HepG2 (cell line): Measurements from ENCODE around the gene FTCD. TPM values are rescaled to one million over a fixed set of nuclear protein-coding genes. Genes with fewer than 3 reads are reported as not detected.

Experiments used
- ATAC-seq: fragments of 200-7000 bp; cut with Tn5 transposase; 3 replicates; pipeline ENCODE4 v1.9.1; 2020; ENCODE audit warnings: mild to moderate bottlenecking, moderate library complexity
- BruUV-seq: library from RNA; stranded (reverse); fragments of 400-500 nt; replicated peaks from 2 replicates; lab custom pipeline; 2021; lab: Mats Ljungman, UMichigan
- CTCF ChIA-PET: fragments of 300-600 bp; formaldehyde crosslinking; extraction: SDS; loops from one replicate; lab custom pipeline; 2021; ENCODE audit warnings: low total read pairs, inconsistent platforms, low intra/inter-chr PET ratio; lab: Yijun Ruan, JAX
- POLR2A ChIA-PET: fragments of 350-600 bp; sonication (Branson Sonifier 250); formaldehyde crosslinking; loops from one replicate; lab custom pipeline; 2020; ENCODE audit warnings: antibody characterized with exemption, inconsistent platforms; lab: Yijun Ruan, JAX
- DNase-seq: peaks from one replicate; pipeline ENCODE4 v3.0.0-alpha.2; 2015; ENCODE audit warnings: low spot score
- FAIRE-seq: peaks from 3 replicates; lab custom pipeline; 2011; peaks lifted over from hg19 to GRCh38; lab: Jason Lieb, UNC
- H2AFZ ChIP-seq: one replicate; pipeline ENCODE4 v1.6.1; 2011; ENCODE audit warnings: low read length, inconsistent platforms
- H3K27ac ChIP-seq: fragments of 300-600 bp; 3 replicates; pipeline ENCODE4 v1.8.0; 2011; ENCODE audit warnings: mixed run types, mild to moderate bottlenecking, mixed read lengths, low read length, inconsistent platforms; ENCODE audit not compliant: insufficient read depth; ENCODE audit errors: extremely low read length
- H3K27me3 ChIP-seq, 2 experiments: fragments of 200-600 bp in 1 of 2; 2 replicates in 1 of 2; 3 replicates in 1 of 2; pipeline versions ENCODE4 v1.6.0 to v1.8.0; 2011; ENCODE audit warnings: low read length in 2 of 2, mild to moderate bottlenecking in 2 of 2, moderate library complexity in 2 of 2, inconsistent platforms in 1 of 2; ENCODE audit not compliant: insufficient read depth in 2 of 2, control insufficient read depth in 1 of 2
- H3K36me3 ChIP-seq, 2 experiments: fragments of 200-600 bp in 1 of 2; replicated peaks in 1 of 2; 2 replicates in 1 of 2; 3 replicates in 1 of 2; pipeline versions ENCODE4 v1.5.1 to v1.8.0; 2011; ENCODE audit warnings: low read length in 2 of 2, inconsistent platforms in 1 of 2; ENCODE audit not compliant: insufficient read depth in 2 of 2, control insufficient read depth in 1 of 2
- H3K4me1 ChIP-seq: 2 replicates; pipeline ENCODE4 v1.5.1; 2012; ENCODE audit warnings: low read length, inconsistent platforms; ENCODE audit not compliant: insufficient read depth
- H3K4me2 ChIP-seq: 2 replicates; pipeline ENCODE4 v1.6.0; 2011; ENCODE audit warnings: low read depth, low read length, inconsistent platforms
- H3K4me3 ChIP-seq, 3 experiments: fragments of 200-600 bp in 1 of 3; sonication (generic), shearing (Covaris generic) in 1 of 3; replicated peaks in 1 of 3; 2 replicates each; pipeline ENCODE4 v1.5.1; 2011 to 2016; ENCODE audit warnings: low read length in 3 of 3, inconsistent platforms in 2 of 3, low read depth in 2 of 3, mild to moderate bottlenecking in 2 of 3, control low read depth in 1 of 3, mixed read lengths in 1 of 3; ENCODE audit not compliant: insufficient read depth in 1 of 3
- H3K79me2 ChIP-seq: one replicate; pipeline ENCODE4 v1.6.1; 2011; ENCODE audit warnings: low read length, inconsistent platforms; ENCODE audit not compliant: insufficient read depth
- H3K9ac ChIP-seq: 2 replicates; pipeline ENCODE4 v1.6.0; 2011; ENCODE audit warnings: mild to moderate bottlenecking, low read depth, low read length, inconsistent platforms; ENCODE audit not compliant: insufficient read depth
- H3K9me3 ChIP-seq: 2 replicates; pipeline ENCODE4 v1.5.1; 2012; ENCODE audit warnings: mild to moderate bottlenecking, low read length
- H4K20me1 ChIP-seq: 2 replicates; pipeline ENCODE4 v1.6.0; 2011; ENCODE audit warnings: inconsistent platforms, mild to moderate bottlenecking, low read length, moderate library complexity; ENCODE audit not compliant: insufficient read depth
- EHMT2 ChIP-seq: fragments of 200-600 bp; sonication (generic); IDR thresholded peaks from 2 replicates; pipeline ENCODE4 v1.7.0; 2017; ENCODE audit warnings: antibody characterized with exemption, low read depth, low read length, borderline replicate concordance
- ETV5 ChIP-seq: IDR thresholded peaks from 2 replicates; pipeline ENCODE4 v1.6.1; 2018; ENCODE audit warnings: missing biosample characterization, missing genetic modification reagents, inconsistent platforms, borderline replicate concordance
- GMEB2 ChIP-seq: IDR thresholded peaks from 2 replicates; pipeline ENCODE4 v1.6.1; 2016; ENCODE audit warnings: missing biosample characterization, missing genetic modification reagents, low read depth
- KMT2A ChIP-seq: sonication (generic); formaldehyde crosslinking; IDR thresholded peaks from 2 replicates; pipeline ENCODE4 v1.4.0; 2020; ENCODE audit warnings: missing genetic modification reagents
- SRY ChIP-seq: sonication (generic); formaldehyde crosslinking; IDR thresholded peaks from 2 replicates; pipeline ENCODE4 v1.8.0; 2022; ENCODE audit warnings: mild to moderate bottlenecking, missing genetic modification reagents
- TAF15 ChIP-seq: fragments of 200-400 bp; formaldehyde crosslinking; IDR thresholded peaks from one replicate; pipeline ENCODE4 v1.6.1; 2018; ENCODE audit warnings: mild to moderate bottlenecking, low read depth, low read length; ENCODE audit not compliant: poor library complexity, severe bottlenecking
- TRAFD1 ChIP-seq: sonication (generic); formaldehyde crosslinking; IDR thresholded peaks from 2 replicates; pipeline ENCODE4 v1.5.1; 2020; ENCODE audit warnings: missing genetic modification reagents, mild to moderate bottlenecking, borderline replicate concordance
- ZBED4 ChIP-seq: sonication (generic); formaldehyde crosslinking; IDR thresholded peaks from 2 replicates; pipeline ENCODE4 v1.4.0; 2020; ENCODE audit warnings: missing genetic modification reagents, borderline replicate concordance
- ZNF235 ChIP-seq: sonication (generic); formaldehyde crosslinking; IDR thresholded peaks from 2 replicates; pipeline ENCODE4 v1.8.1; 2023; ENCODE audit warnings: mild to moderate bottlenecking, missing genetic modification reagents, borderline replicate concordance
- WGBS: methylation state at CpG from one replicate; pipeline ENCODE4 v1.1.6; 2017; ENCODE audit warnings: low lambda C conversion rate; 5-methylcytosine and 5-hydroxymethylcytosine counted together
- in situ Hi-C: cut with HindIII; loops from 2 replicates; pipeline ENCODE4 v1.10.0; 2017; ENCODE audit warnings: low pct_unique_long_range_greater_than_20kb; ENCODE audit not compliant: extremely low pct_ligation_motif_present
- intact Hi-C: fragments of 100-400 bp; cut with micrococcal nuclease; formaldehyde crosslinking; loops from one replicate; pipeline ENCODE4 v1.10.0; 2022; ENCODE audit not compliant: unreplicated experiment
- polyA plus RNA-seq, 8 experiments: library from polyadenylated mRNA; depleted of rRNA in 3 of 8; stranded (reverse) in 7 of 8; unstranded in 1 of 8; fragments of >200 nt; fragmentation: Illumina TruSeq in 4 of 8; extraction: Trizol in 4 of 8; gene quantifications; 2 replicates each; pipeline versions ENCODE4 v1.2.1 to v1.2.3, GENCODE V29; 2011 to 2016; ENCODE audit warnings: low read depth in 4 of 8, missing spikeins in 1 of 8, mixed read lengths in 1 of 8; ENCODE audit not compliant: insufficient read depth in 1 of 8
- total RNA-seq, 5 experiments: library from RNA; depleted of rRNA; stranded (reverse); fragments of >200 nt; fragmentation: Illumina TruSeq; extraction: Trizol; gene quantifications; 2 replicates each; pipeline ENCODE4 v1.2.3, GENCODE V29; 2016; ENCODE audit warnings: low read depth in 1 of 5
- TF ChIP-seq, protein P1 (sequence below): IDR thresholded peaks from 2 replicates; pipeline ENCODE4 v1.6.1; 2012; ENCODE audit warnings: inconsistent platforms
- TF ChIP-seq, protein P2 (sequence below): sonication (generic); formaldehyde crosslinking; IDR thresholded peaks from 2 replicates; pipeline ENCODE4 v1.4.0; 2020; ENCODE audit warnings: mild to moderate bottlenecking, missing genetic modification reagents

The FTCD gene
- total and polyA plus RNA-seq, 2 of the 13 experiments (the other 11 are each of a cell fraction or from before 2014, with no cell fraction given) = 75.7 to 105 TPM

DNA sequence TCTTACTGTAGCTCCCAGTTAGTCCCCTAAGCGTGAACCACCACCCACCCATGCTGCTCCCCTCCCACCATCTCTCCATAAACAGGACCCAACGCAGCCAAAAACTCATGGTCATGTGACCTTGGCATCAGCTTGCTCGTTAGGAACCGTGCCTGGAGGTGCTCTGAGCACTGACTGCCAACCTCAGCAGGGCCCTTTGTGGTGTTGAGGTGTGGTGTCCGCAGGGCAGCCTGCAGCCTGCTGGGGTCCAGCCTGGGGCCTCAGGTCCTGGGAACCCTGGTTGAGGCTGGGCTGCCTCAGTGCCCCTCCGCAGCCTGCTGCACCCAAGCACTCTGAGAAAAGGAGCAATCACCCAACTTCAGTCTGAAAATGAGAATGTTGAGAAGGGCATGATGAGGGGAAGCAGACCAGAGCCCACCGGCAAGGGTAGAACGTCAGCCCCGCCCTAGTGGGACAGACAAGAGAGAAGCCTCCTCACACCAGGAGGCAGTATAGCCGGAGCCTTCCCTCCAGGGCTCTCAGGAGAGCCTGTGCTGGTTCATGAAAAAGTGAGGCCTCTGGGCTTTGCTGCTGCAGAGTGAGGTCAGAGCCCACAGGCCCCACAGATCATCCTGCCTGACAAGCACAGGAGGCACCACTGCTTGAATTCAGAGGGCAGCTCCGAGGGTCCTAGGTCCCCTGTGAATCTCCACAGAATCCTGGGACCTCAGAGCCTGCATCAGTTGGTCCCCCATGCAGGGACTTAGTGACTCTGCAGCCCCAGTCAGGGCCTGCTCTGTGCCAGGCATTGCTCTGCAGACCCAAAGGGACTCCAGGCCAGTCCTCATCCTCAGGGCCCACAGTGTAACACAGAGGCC is 62.3 kb downstream of the FTCD start:
- no peaks in the 10 kb centered on the region for H3K79me2 ChIP-seq
- peaks cover 11 to 47% of the 10 kb centered on the region in 2 experiments for H3K27me3 ChIP-seq
- no peaks in the 10 kb centered on the region for H4K20me1 ChIP-seq
- intact Hi-C loops (no loop called here), in situ Hi-C loops (no loop called here)
- FAIRE-seq (no peak), DNase-seq (no peak), ATAC-seq (no peak)
- no peak overlapping the region for H3K27ac ChIP-seq
- H3K4me1 ChIP-seq = no peaks in the 10 kb centered on the region
- H2AFZ ChIP-seq = no peak overlapping the region
- H3K9ac ChIP-seq = no peak overlapping the region
- BruUV-seq = no TSS peak
- no peaks in the 10 kb centered on the region for H3K9me3 ChIP-seq
- 15% methylated on average over 10 of the region's 11 CpGs for WGBS
- no peaks in the 10 kb centered on the region for H3K36me3 ChIP-seq
- CTCF ChIA-PET = no interaction called here
- POLR2A ChIA-PET = no interaction called here
- no peak overlapping the region for H3K4me3 ChIP-seq
- no peak overlapping the region for H3K4me2 ChIP-seq
- TF ChIP-seq SRY (CRISPR knock-in tag) (no peak), ZNF235 (no peak), TAF15 (no peak), ZBED4 (CRISPR knock-in tag) (no peak), EHMT2 (no peak), ETV5 (CRISPR knock-in tag) (no peak), KMT2A (CRISPR knock-in tag) (no peak), GMEB2 (CRISPR knock-in tag) (no peak), TRAFD1 (no peak)
- TF ChIP-seq, protein P1, sequence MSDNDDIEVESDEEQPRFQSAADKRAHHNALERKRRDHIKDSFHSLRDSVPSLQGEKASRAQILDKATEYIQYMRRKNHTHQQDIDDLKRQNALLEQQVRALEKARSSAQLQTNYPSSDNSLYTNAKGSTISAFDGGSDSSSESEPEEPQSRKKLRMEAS = no peak
- TF ChIP-seq, protein P2, sequence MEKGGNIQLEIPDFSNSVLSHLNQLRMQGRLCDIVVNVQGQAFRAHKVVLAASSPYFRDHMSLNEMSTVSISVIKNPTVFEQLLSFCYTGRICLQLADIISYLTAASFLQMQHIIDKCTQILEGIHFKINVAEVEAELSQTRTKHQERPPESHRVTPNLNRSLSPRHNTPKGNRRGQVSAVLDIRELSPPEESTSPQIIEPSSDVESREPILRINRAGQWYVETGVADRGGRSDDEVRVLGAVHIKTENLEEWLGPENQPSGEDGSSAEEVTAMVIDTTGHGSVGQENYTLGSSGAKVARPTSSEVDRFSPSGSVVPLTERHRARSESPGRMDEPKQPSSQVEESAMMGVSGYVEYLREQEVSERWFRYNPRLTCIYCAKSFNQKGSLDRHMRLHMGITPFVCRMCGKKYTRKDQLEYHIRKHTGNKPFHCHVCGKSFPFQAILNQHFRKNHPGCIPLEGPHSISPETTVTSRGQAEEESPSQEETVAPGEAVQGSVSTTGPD (CRISPR knock-in tag) = no peak
